Fibroblast of lung (primary cell): ENCODE measurements around the gene KIF3A. TPM values are rescaled to one million over a fixed set of nuclear protein-coding genes. Genes with fewer than 3 reads are reported as not detected.
A peak's percentile ranks its signal among the peaks of the same experiment; 100 is the strongest.

ENCODE experiments used
- DNase-seq, 2 donors: peaks; one replicate each; pipeline versions ENCODE4 v3.0.0 to v3.0.0-alpha.2; 2010; ENCODE audit warnings: low read depth in 2 of 2
- H2AFZ ChIP-seq: 2 replicates; pipeline ENCODE4 v1.5.1; 2012; ENCODE audit warnings: low read length, control low read depth, inconsistent platforms
- H3K27ac ChIP-seq: 2 replicates; pipeline ENCODE4 v1.5.1; 2011; ENCODE audit warnings: low read length, control low read depth; ENCODE audit not compliant: insufficient read depth
- H3K27me3 ChIP-seq: 2 replicates; pipeline ENCODE4 v1.5.1; 2011; ENCODE audit warnings: mild to moderate bottlenecking, low read length; ENCODE audit not compliant: control insufficient read depth, insufficient read depth
- H3K36me3 ChIP-seq: 2 replicates; pipeline ENCODE4 v1.5.1; 2011; ENCODE audit warnings: low read length; ENCODE audit not compliant: control insufficient read depth, insufficient read depth
- H3K4me1 ChIP-seq: 2 replicates; pipeline ENCODE4 v1.5.1; 2011; ENCODE audit warnings: low read length; ENCODE audit not compliant: control insufficient read depth, insufficient read depth; ENCODE audit errors: extremely low read depth
- H3K4me2 ChIP-seq: 2 replicates; pipeline ENCODE4 v1.5.1; 2011; ENCODE audit warnings: low read length, control low read depth; ENCODE audit not compliant: insufficient read depth; ENCODE audit errors: extremely low read depth
- H3K4me3 ChIP-seq, 4 experiments: fragments of 200-600 bp in 1 of 4; sonication (generic) in 1 of 4; replicated peaks in 1 of 4; 2 replicates each; pipeline ENCODE4 v1.5.1; 2011 to 2016; ENCODE audit warnings: low read length in 4 of 4, low read depth in 3 of 4, mild to moderate bottlenecking in 3 of 4, control low read depth in 2 of 4, inconsistent platforms in 1 of 4, mixed read lengths in 1 of 4; ENCODE audit not compliant: insufficient read depth in 1 of 4; ENCODE audit errors: control extremely low read depth in 1 of 4
- H3K79me2 ChIP-seq: 2 replicates; pipeline ENCODE4 v1.5.1; 2012; ENCODE audit warnings: mild to moderate bottlenecking, low read length, inconsistent platforms; ENCODE audit not compliant: control insufficient read depth, insufficient read depth
- H3K9ac ChIP-seq: 2 replicates; pipeline ENCODE4 v1.5.1; 2011; ENCODE audit warnings: mild to moderate bottlenecking, low read length, control low read depth; ENCODE audit not compliant: insufficient read depth
- H3K9me3 ChIP-seq: 2 replicates; pipeline ENCODE4 v1.5.1; 2012; ENCODE audit warnings: low read depth, low read length; ENCODE audit not compliant: control insufficient read depth, insufficient read depth
- H4K20me1 ChIP-seq: 2 replicates; pipeline ENCODE4 v1.5.1; 2011; ENCODE audit warnings: low read length; ENCODE audit not compliant: control insufficient read depth, insufficient read depth; ENCODE audit errors: extremely low read depth
- CTCF ChIP-seq, 2 donors: IDR thresholded peaks in 1 of 2; conservative IDR thresholded peaks in 1 of 2; 1 replicate in 1 of 2; 2 replicates in 1 of 2; pipeline ENCODE4 v1.5.1; 2011 to 2012; ENCODE audit warnings: low read length in 2 of 2, control low read depth in 1 of 2, inconsistent platforms in 1 of 2, low read depth in 1 of 2, mild to moderate bottlenecking in 1 of 2
- EZH2 ChIP-seq: IDR thresholded peaks from 2 replicates; pipeline ENCODE4 v1.5.1; 2012; ENCODE audit warnings: low read length, control low read depth, mild to moderate bottlenecking; ENCODE audit errors: missing control alignments
- polyA plus RNA-seq, 2 donors: library from polyadenylated mRNA; depleted of rRNA in 1 of 2; stranded (reverse) in 1 of 2; unstranded in 1 of 2; fragments of >200 nt; gene quantifications; 2 replicates each; pipeline ENCODE4 v1.2.1, GENCODE V29; 2011 to 2012; ENCODE audit warnings: missing spikeins in 1 of 2
- total RNA-seq: library from RNA; depleted of rRNA; stranded (reverse); fragments of >200 nt; gene quantifications from 2 replicates; pipeline ENCODE4 v1.2.1, GENCODE V29; 2014

KIF3A gene
- total and polyA plus RNA-seq, 2 donors (not counting 1 experiment from before 2014, with no cell fraction given): 8.8 to 11.2 TPM

GRCh38 chr5:132677682-132678400 lies 59.5 kb downstream of the KIF3A start:
- peaks cover 21% of the 10 kb centered on the region for H3K4me1 ChIP-seq
- no peak for DNase-seq
- H3K4me2 ChIP-seq: peak overlapping the region; percentile 8
- H3K27me3 ChIP-seq: no peaks in the 10 kb centered on the region
- no peaks in the 10 kb centered on the region for H3K9me3 ChIP-seq
- no peak overlapping the region for H3K27ac ChIP-seq
- H3K4me3 ChIP-seq: no peak overlapping the region
- H2AFZ ChIP-seq: no peak overlapping the region
- no peaks in the 10 kb centered on the region for H3K36me3 ChIP-seq
- no peaks in the 10 kb centered on the region for H3K79me2 ChIP-seq
- TF ChIP-seq EZH2: no peak
- TF ChIP-seq CTCF (conservative IDR thresholded peaks at IDR 0.05 in 1 of 2, IDR thresholded peaks at IDR 0.05 in 1 of 2; ENCODE audit: low read depth in 1 of 2, low read length in 2 of 2): no peak
- no peaks in the 10 kb centered on the region for H4K20me1 ChIP-seq
- no peak overlapping the region for H3K9ac ChIP-seq

DNA sequence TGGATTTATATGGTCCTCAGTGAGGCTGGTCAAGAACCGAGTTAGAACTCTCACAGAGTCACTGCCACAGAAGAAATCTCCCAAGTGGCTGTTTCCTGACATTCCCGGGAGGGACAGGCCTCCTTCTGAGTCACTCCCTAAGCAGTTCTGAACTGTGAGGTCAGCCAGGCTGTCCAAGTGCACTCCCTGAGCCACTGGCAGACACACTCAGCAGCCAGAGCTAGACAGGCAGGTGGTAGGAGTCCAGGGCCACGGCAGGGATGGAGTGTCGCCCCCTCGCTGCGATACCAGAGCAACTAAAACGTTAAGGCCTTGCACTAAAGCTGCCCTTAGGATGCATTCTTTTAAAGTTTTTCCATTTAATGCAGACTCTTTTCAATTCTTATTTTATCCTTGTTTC lies 60.2 kb downstream of the KIF3A start:
- Histone ChIP-seq H3K79me2 (no peaks in the 10 kb centered on the region), H3K4me3 (no peak overlapping the region), H3K27me3 (no peaks in the 10 kb centered on the region), H3K4me2 (no peak overlapping the region), H4K20me1 (no peaks in the 10 kb centered on the region), H3K9me3 (no peaks in the 10 kb centered on the region), H3K36me3 (no peaks in the 10 kb centered on the region), H3K4me1 (peaks cover 21% of the 10 kb centered on the region), H3K9ac (no peak overlapping the region), H2AFZ (no peak overlapping the region), H3K27ac (peak overlapping the region; percentile 34)
- peak; percentile 82 to 95 for DNase-seq
- TF ChIP-seq CTCF (conservative IDR thresholded peaks at IDR 0.05 in 1 of 2, IDR thresholded peaks at IDR 0.05 in 1 of 2; ENCODE audit: low read depth in 1 of 2, low read length in 2 of 2) (peak; percentile 37 to 40), EZH2 (no peak)

DNA sequence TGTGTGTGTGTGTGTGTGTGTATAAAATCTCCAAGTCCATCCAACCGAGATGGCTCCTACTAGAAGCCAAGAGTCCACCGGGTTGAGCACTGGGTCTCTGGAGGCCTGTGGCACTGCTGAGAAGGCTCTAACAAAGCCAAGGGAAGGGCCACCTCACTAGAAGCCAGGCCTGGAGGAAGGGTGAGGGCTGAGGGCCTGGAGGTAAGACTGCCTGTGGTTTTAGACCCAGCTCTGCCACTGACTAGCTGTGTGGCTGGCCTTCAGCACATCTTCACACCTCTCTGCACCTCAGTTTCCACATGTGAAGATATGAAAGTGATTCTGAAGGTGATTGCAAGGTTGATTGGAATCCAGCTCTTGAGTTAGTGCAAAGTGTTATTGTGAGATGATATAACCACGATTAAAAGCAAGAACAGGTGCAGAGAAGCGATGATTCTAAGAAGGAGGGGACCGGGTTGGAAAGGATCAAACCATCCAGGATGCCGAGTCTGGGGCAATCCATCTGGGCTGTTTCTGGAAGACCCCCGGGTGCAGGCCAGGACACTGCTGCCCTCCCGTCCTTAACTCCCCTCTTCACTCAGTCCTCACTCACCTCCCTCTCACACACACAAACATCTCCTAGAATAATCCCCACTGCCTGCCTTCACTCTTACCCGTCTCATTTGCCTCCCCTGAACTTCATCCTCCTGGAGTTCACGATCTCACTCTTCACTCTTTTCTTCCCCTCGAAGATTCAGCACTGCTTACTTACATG lies 61.2 kb downstream of the KIF3A start:
- H3K4me3 ChIP-seq: no peak overlapping the region
- no peak overlapping the region for H3K4me2 ChIP-seq
- no peaks in the 10 kb centered on the region for H3K27me3 ChIP-seq
- no peaks in the 10 kb centered on the region for H3K9me3 ChIP-seq
- no peak overlapping the region for H3K9ac ChIP-seq
- no peaks in the 10 kb centered on the region for H3K36me3 ChIP-seq
- no peaks in the 10 kb centered on the region for H4K20me1 ChIP-seq
- no peak for DNase-seq
- no peak for TF ChIP-seq CTCF (conservative IDR thresholded peaks at IDR 0.05 in 1 of 2, IDR thresholded peaks at IDR 0.05 in 1 of 2; ENCODE audit: low read depth in 1 of 2, low read length in 2 of 2)
- TF ChIP-seq EZH2: no peak
- no peak overlapping the region for H3K27ac ChIP-seq
- H2AFZ ChIP-seq: no peak overlapping the region
- H3K79me2 ChIP-seq: no peaks in the 10 kb centered on the region
- peaks cover 21% of the 10 kb centered on the region for H3K4me1 ChIP-seq
